Measurements from ENCODE around the gene BTBD8.

DNA sequence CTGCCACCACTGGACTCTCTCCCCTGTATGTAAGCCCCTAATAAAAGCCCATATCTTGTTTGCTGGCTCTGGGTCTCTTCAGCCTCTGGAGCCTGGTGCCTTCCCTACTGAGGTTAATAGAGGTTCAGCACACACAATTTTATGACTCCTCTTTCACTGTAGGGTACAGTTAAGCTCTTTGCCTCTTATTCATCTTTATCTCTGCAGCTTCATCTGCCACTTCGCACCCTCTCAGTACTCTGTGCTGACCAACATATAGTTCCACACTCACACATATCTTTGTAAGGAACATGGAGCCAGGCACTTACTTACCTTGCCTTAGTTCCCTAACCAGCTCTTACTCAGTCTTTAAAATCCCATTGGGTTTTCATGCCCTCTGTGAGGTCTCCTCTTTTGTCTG lies 4.5 kb downstream of the BTBD8 start:
- TF ChIP-seq CTCF (IDR thresholded peaks at IDR 0.05): no peak
- TF ChIP-seq POLR2A (IDR thresholded peaks at IDR 0.05): no peak
